ENCODE data around the gene GORASP1.

The GORASP1 gene

GRCh38 chr3:39148435-39149058 is 41.1 kb upstream of the GORASP1 start:
- no peaks in the 10 kb centered on the region for H3K9me3 ChIP-seq (ENCODE audit: insufficient read depth, low read depth, low read length)
- peak overlapping the region; percentile 44 for H3K4me2 ChIP-seq (ENCODE audit: low read length)
- peak overlapping the region; percentile 84 for H3K14ac ChIP-seq (ENCODE audit: low read length)
- no peaks in the 10 kb centered on the region for H3K27me3 ChIP-seq (ENCODE audit: insufficient read depth, low read length)
- H3K36me3 ChIP-seq (ENCODE audit: control insufficient read depth in 1 of 2, insufficient read depth in 2 of 2, low read length in 2 of 2): peaks cover 23 to 25% of the 10 kb centered on the region in 2 experiments
- H2BK12ac ChIP-seq (ENCODE audit: low read length): peak overlapping the region; percentile 77
- no peak overlapping the region for H3K9ac ChIP-seq (ENCODE audit: low read length)
- peaks cover 42 to 56% of the 10 kb centered on the region in 2 experiments for H3K4me1 ChIP-seq (ENCODE audit: control insufficient read depth in 1 of 2, insufficient read depth in 2 of 2, low read length in 2 of 2)
- peaks cover 51% of the 10 kb centered on the region for H3K79me2 ChIP-seq (ENCODE audit: control insufficient read depth, insufficient read depth, low read length, poor library complexity)
- peak overlapping the region; percentile 91 for H3K18ac ChIP-seq (ENCODE audit: low read length)
- H3K4me3 ChIP-seq (ENCODE audit: low read depth, low read length): no peak overlapping the region
- H4K12ac ChIP-seq (ENCODE audit: low read depth, low read length): no peak overlapping the region
- H3K23ac ChIP-seq (ENCODE audit: low read length): no peak overlapping the region
- H2AK5ac ChIP-seq (ENCODE audit: low read length): peak overlapping the region; percentile 87
- peak overlapping the region; percentile 95 for H2BK120ac ChIP-seq (ENCODE audit: insufficient read depth, low read length, poor library complexity)
- peak overlapping the region; percentile 98 for H2BK5ac ChIP-seq (ENCODE audit: low read depth, low read length, poor library complexity)
- DNase-seq: no peak
- peak overlapping the region; percentile 85 for H3K4ac ChIP-seq (ENCODE audit: low read depth, low read length)
- H3K79me1 ChIP-seq (ENCODE audit: low read length): peaks cover 69% of the 10 kb centered on the region
- peak overlapping the region; percentile 66 for H4K8ac ChIP-seq (ENCODE audit: low read depth, low read length)
- no CpG with 5 or more reads among the region's 9 CpGs for WGBS (ENCODE audit: extremely low coverage, insufficient coverage, insufficient read length)
- H3K27ac ChIP-seq (ENCODE audit: low read depth, low read length): peak overlapping the region; percentile 98
- H2AFZ ChIP-seq (ENCODE audit: insufficient read depth, low read length, poor library complexity): no peak overlapping the region
- H4K91ac ChIP-seq (ENCODE audit: low read depth, low read length): peak overlapping the region; percentile 94

DNA sequence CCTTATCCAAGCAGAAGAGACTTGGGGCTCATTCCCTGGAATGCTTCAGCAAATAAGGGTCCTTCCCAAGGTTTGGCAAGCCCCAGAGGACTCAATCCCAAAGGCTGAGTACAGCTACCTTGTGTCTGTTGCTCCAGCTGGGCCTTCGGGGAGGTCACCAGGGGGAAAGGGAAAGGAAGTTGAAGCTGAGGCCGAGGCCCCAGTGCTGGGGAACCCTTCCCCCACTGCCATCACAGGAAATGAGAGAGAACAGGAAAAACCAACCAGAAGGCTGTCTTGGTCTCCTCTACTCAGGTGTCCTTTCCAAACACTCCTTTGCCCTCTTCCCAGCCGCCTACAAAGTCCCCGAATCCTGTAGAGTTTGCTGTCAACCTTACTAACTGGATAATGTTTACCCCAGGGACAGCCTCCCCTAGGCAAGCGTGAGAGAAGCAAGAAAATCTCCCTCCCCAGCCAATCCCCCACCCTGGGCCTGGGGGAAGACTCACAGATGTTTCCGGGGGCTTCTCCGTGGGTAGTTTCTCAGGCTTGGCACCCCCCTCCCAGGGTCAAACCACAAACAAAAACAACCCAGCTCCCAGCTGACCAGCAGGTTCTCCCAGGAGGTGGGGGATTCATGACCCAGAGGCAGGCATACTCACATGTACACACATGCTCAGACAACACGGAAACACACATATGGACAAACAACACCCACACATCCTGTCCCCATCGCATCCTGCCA is 40.4 kb upstream of the GORASP1 start:
- Histone ChIP-seq H3K27me3 (ENCODE audit: insufficient read depth, low read length) (no peaks in the 10 kb centered on the region), H2BK12ac (ENCODE audit: low read length) (peak overlapping the region; percentile 85), H2AK5ac (ENCODE audit: low read length) (peak overlapping the region; percentile 87), H2BK120ac (ENCODE audit: insufficient read depth, low read length, poor library complexity) (peak overlapping the region; percentile 95), H4K91ac (ENCODE audit: low read depth, low read length) (peak overlapping the region; percentile 94), H3K23ac (ENCODE audit: low read length) (no peak overlapping the region), H3K4me2 (ENCODE audit: low read length) (peak overlapping the region; percentile 44), H3K79me2 (ENCODE audit: control insufficient read depth, insufficient read depth, low read length, poor library complexity) (peaks cover 46% of the 10 kb centered on the region), H2BK5ac (ENCODE audit: low read depth, low read length, poor library complexity) (peak overlapping the region; percentile 98), H4K12ac (ENCODE audit: low read depth, low read length) (peak overlapping the region; percentile 9), H3K27ac (ENCODE audit: low read depth, low read length) (peak overlapping the region; percentile 98), H3K4ac (ENCODE audit: low read depth, low read length) (peak overlapping the region; percentile 85), H3K4me3 (ENCODE audit: low read depth, low read length) (no peak overlapping the region), H3K9me3 (ENCODE audit: insufficient read depth, low read depth, low read length) (no peaks in the 10 kb centered on the region), H3K4me1 (ENCODE audit: control insufficient read depth in 1 of 2, insufficient read depth in 2 of 2, low read length in 2 of 2) (peaks cover 47 to 63% of the 10 kb centered on the region in 2 experiments), H2AFZ (ENCODE audit: insufficient read depth, low read length, poor library complexity) (peak overlapping the region; percentile 26), H3K9ac (ENCODE audit: low read length) (peak overlapping the region; percentile 10), H4K8ac (ENCODE audit: low read depth, low read length) (peak overlapping the region; percentile 78), H3K79me1 (ENCODE audit: low read length) (peaks cover 64% of the 10 kb centered on the region), H3K36me3 (ENCODE audit: control insufficient read depth in 1 of 2, insufficient read depth in 2 of 2, low read length in 2 of 2) (peaks cover 30 to 32% of the 10 kb centered on the region in 2 experiments), H3K14ac (ENCODE audit: low read length) (peak overlapping the region; percentile 88), H3K18ac (ENCODE audit: low read length) (peak overlapping the region; percentile 91)
- DNase-seq: peak; percentile 67 to 70
- WGBS (ENCODE audit: extremely low coverage, insufficient coverage, insufficient read length): no CpG with 5 or more reads among the region's 9 CpGs

GRCh38 chr3:39146611-39147591 is 39.5 kb upstream of the GORASP1 start:
- Histone ChIP-seq H3K27ac (ENCODE audit: low read depth, low read length) (peak overlapping the region; percentile 98), H4K8ac (ENCODE audit: low read depth, low read length) (peak overlapping the region; percentile 78), H3K9me3 (ENCODE audit: insufficient read depth, low read depth, low read length) (no peaks in the 10 kb centered on the region), H3K4me1 (ENCODE audit: control insufficient read depth in 1 of 2, insufficient read depth in 2 of 2, low read length in 2 of 2) (peaks cover 56 to 70% of the 10 kb centered on the region in 2 experiments), H3K79me1 (ENCODE audit: low read length) (peaks cover 55% of the 10 kb centered on the region), H4K12ac (ENCODE audit: low read depth, low read length) (peak overlapping the region; percentile 12), H2BK5ac (ENCODE audit: low read depth, low read length, poor library complexity) (peak overlapping the region; percentile 98), H3K36me3 (ENCODE audit: control insufficient read depth in 1 of 2, insufficient read depth in 2 of 2, low read length in 2 of 2) (peaks cover 40 to 42% of the 10 kb centered on the region in 2 experiments), H3K4ac (ENCODE audit: low read depth, low read length) (peak overlapping the region; percentile 85), H2BK120ac (ENCODE audit: insufficient read depth, low read length, poor library complexity) (peak overlapping the region; percentile 95), H3K27me3 (ENCODE audit: insufficient read depth, low read length) (no peaks in the 10 kb centered on the region), H3K9ac (ENCODE audit: low read length) (no peak overlapping the region), H2BK12ac (ENCODE audit: low read length) (peak overlapping the region; percentile 85), H3K4me2 (ENCODE audit: low read length) (peak overlapping the region; percentile 56), H3K79me2 (ENCODE audit: control insufficient read depth, insufficient read depth, low read length, poor library complexity) (peaks cover 38% of the 10 kb centered on the region), H3K23ac (ENCODE audit: low read length) (no peak overlapping the region), H3K18ac (ENCODE audit: low read length) (peak overlapping the region; percentile 91), H4K91ac (ENCODE audit: low read depth, low read length) (peak overlapping the region; percentile 94), H2AK5ac (ENCODE audit: low read length) (peak overlapping the region; percentile 77), H3K4me3 (ENCODE audit: low read depth, low read length) (no peak overlapping the region), H3K14ac (ENCODE audit: low read length) (peak overlapping the region; percentile 88), H2AFZ (ENCODE audit: insufficient read depth, low read length, poor library complexity) (peak overlapping the region; percentile 26)
- no CpG with 5 or more reads among the region's 15 CpGs for WGBS (ENCODE audit: extremely low coverage, insufficient coverage, insufficient read length)
- DNase-seq: peak; percentile 99

GRCh38 chr3:39146083-39146501 is 38.7 kb upstream of the GORASP1 start:
- H3K4me1 ChIP-seq (ENCODE audit: control insufficient read depth in 1 of 2, insufficient read depth in 2 of 2, low read length in 2 of 2): peaks cover 64 to 75% of the 10 kb centered on the region in 2 experiments
- H2AK5ac ChIP-seq (ENCODE audit: low read length): peak overlapping the region; percentile 24
- H3K4ac ChIP-seq (ENCODE audit: low read depth, low read length): peak overlapping the region; percentile 66
- peak overlapping the region; percentile 54 for H2BK5ac ChIP-seq (ENCODE audit: low read depth, low read length, poor library complexity)
- H2BK12ac ChIP-seq (ENCODE audit: low read length): peak overlapping the region; percentile 44
- H4K91ac ChIP-seq (ENCODE audit: low read depth, low read length): peak overlapping the region; percentile 79
- DNase-seq: peak; percentile 55 to 66
- peak overlapping the region; percentile 67 for H3K14ac ChIP-seq (ENCODE audit: low read length)
- peaks cover 31% of the 10 kb centered on the region for H3K79me2 ChIP-seq (ENCODE audit: control insufficient read depth, insufficient read depth, low read length, poor library complexity)
- H3K23ac ChIP-seq (ENCODE audit: low read length): no peak overlapping the region
- H3K18ac ChIP-seq (ENCODE audit: low read length): peak overlapping the region; percentile 67
- peak overlapping the region; percentile 12 for H4K12ac ChIP-seq (ENCODE audit: low read depth, low read length)
- H3K9me3 ChIP-seq (ENCODE audit: insufficient read depth, low read depth, low read length): no peaks in the 10 kb centered on the region
- peak overlapping the region; percentile 15 for H2BK120ac ChIP-seq (ENCODE audit: insufficient read depth, low read length, poor library complexity)
- H3K27ac ChIP-seq (ENCODE audit: low read depth, low read length): peak overlapping the region; percentile 98
- H4K8ac ChIP-seq (ENCODE audit: low read depth, low read length): peak overlapping the region; percentile 39
- H3K79me1 ChIP-seq (ENCODE audit: low read length): peaks cover 49% of the 10 kb centered on the region
- WGBS (ENCODE audit: extremely low coverage, insufficient coverage, insufficient read length): no CpG with 5 or more reads among the region's 11 CpGs
- H3K4me2 ChIP-seq (ENCODE audit: low read length): peak overlapping the region; percentile 56
- H3K4me3 ChIP-seq (ENCODE audit: low read depth, low read length): no peak overlapping the region
- peaks cover 47 to 50% of the 10 kb centered on the region in 2 experiments for H3K36me3 ChIP-seq (ENCODE audit: control insufficient read depth in 1 of 2, insufficient read depth in 2 of 2, low read length in 2 of 2)
- H3K9ac ChIP-seq (ENCODE audit: low read length): no peak overlapping the region
- no peaks in the 10 kb centered on the region for H3K27me3 ChIP-seq (ENCODE audit: insufficient read depth, low read length)
- H2AFZ ChIP-seq (ENCODE audit: insufficient read depth, low read length, poor library complexity): no peak overlapping the region
